Measurements from ENCODE around the gene PRDM2. TPM values are rescaled to one million over a fixed set of nuclear protein-coding genes. Genes with fewer than 3 reads are reported as not detected.

The PRDM2 gene
- 10 to 100 TPM; 16.9 to 45.3 (median 31.3) TPM for total RNA-seq
- 10 to 100 TPM; 12.5 to 29.8 (median 28.2) TPM for polyA plus RNA-seq
- long read RNA-seq, donor 1, partial matches to known transcripts = 0 of 1 reads
- long read RNA-seq, donor 1, other reads (novel, unspliced or antisense) = 0 of 1 reads
- long read RNA-seq, donor 2 = 0 reads
- long read RNA-seq, donor 3 = 0 reads
- long read RNA-seq, donor 4, partial matches to known transcripts = 2 of 8 reads
- long read RNA-seq, donor 4, other reads (novel, unspliced or antisense) = 5 of 8 reads
- long read RNA-seq, donor 5, partial matches to known transcripts = 11 of 18 reads
- long read RNA-seq, donor 5, other reads (novel, unspliced or antisense) = 4 of 18 reads
- long read RNA-seq, donor 6, partial matches to known transcripts = 5 of 9 reads
- long read RNA-seq, donor 6, other reads (novel, unspliced or antisense) = 4 of 9 reads
- long read RNA-seq, donor 7 = 0 reads
- long read RNA-seq, donor 8, partial matches to known transcripts = 0 of 1 reads
- long read RNA-seq, donor 8, other reads (novel, unspliced or antisense) = 0 of 1 reads
- long read RNA-seq, donor 9 = 0 reads
- long read RNA-seq, donor 10, full-length matches to known transcripts = 1 of 1 reads
- long read RNA-seq, donor 10, partial matches to known transcripts = 0 of 1 reads
- long read RNA-seq, donor 10, other reads (novel, unspliced or antisense) = 0 of 1 reads

GRCh38 chr1:13699936-13700520 lies at the start of gene PRDM2:
Gene PRDM2, plus strand, starts transcription at chr1:13700188. Its CDS starts 15,418 bp downstream, at chr1:13715606.
- Histone ChIP-seq H3K4me1 (replicated peaks in 1 of 2) (peaks cover 0 to 9% of the 10 kb centered on the region in 2 donors), H3K36me3 (replicated peaks in 1 of 2) (no peaks in the 10 kb centered on the region), H3K27me3 (peaks cover 3% of the 10 kb centered on the region), H3K27ac (peak within 1 kb of the TSS in 4 of 5 donors; percentile 83 to 98 (median 90)), H3K4me3 (peak within 1 kb of the TSS; percentile 22 to 96 (median 64)), H3K9me3 (replicated peaks in 1 of 3) (no peaks in the 10 kb centered on the region)
- WGBS, 4 donors = 0 to 5% (median 1%) methylated on average over 37 to 87 of the region's 87 CpGs; no CpG with 5 or more reads in 1 of the 4 donors
- intact Hi-C loops (cut with DNase I) = no loop called here
- TF ChIP-seq POLR2A (IDR thresholded peaks at IDR 0.05) = peak; percentile 9 to 55
- TF ChIP-seq, protein P1, sequence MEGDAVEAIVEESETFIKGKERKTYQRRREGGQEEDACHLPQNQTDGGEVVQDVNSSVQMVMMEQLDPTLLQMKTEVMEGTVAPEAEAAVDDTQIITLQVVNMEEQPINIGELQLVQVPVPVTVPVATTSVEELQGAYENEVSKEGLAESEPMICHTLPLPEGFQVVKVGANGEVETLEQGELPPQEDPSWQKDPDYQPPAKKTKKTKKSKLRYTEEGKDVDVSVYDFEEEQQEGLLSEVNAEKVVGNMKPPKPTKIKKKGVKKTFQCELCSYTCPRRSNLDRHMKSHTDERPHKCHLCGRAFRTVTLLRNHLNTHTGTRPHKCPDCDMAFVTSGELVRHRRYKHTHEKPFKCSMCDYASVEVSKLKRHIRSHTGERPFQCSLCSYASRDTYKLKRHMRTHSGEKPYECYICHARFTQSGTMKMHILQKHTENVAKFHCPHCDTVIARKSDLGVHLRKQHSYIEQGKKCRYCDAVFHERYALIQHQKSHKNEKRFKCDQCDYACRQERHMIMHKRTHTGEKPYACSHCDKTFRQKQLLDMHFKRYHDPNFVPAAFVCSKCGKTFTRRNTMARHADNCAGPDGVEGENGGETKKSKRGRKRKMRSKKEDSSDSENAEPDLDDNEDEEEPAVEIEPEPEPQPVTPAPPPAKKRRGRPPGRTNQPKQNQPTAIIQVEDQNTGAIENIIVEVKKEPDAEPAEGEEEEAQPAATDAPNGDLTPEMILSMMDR (IDR thresholded peaks at IDR 0.05) = no peak
- DNase-seq = peak; percentile 21 to 60 (median 46)

DNA sequence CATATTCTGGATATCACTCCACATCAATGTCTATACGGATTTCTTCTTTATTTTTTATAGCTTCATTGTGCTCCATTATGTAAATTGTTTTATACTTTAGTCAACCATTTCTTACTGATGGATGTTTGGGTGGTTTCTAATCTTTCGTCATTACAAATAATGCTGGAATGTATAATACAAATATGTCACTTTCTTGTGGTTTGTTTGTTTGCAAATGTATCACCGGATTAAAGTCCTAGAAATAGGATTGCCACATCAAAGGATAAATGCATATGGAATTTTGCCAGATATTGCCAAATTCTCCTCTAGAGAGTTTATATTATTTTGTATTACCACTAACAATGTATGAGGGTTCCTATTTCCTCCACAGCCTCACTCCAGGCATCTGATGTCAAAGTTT lies 48.7 kb upstream of the PRDM2 start:
- Histone ChIP-seq H3K36me3 (replicated peaks in 1 of 2) (no peaks in the 10 kb centered on the region), H3K9me3 (replicated peaks in 1 of 3) (no peaks in the 10 kb centered on the region), H3K4me1 (replicated peaks in 1 of 2) (no peaks in the 10 kb centered on the region), H3K27me3 (no peaks in the 10 kb centered on the region), H3K27ac (no peak overlapping the region), H3K4me3 (no peak overlapping the region)
- DNase-seq = no peak
- intact Hi-C loops (cut with DNase I) = no loop called here
- 57 to 65% (median 62%) methylated on average over 3 of the region's 3 CpGs for WGBS, 4 donors
- TF ChIP-seq, protein P1 (IDR thresholded peaks at IDR 0.05) = no peak
- TF ChIP-seq POLR2A (IDR thresholded peaks at IDR 0.05) = no peak

DNA sequence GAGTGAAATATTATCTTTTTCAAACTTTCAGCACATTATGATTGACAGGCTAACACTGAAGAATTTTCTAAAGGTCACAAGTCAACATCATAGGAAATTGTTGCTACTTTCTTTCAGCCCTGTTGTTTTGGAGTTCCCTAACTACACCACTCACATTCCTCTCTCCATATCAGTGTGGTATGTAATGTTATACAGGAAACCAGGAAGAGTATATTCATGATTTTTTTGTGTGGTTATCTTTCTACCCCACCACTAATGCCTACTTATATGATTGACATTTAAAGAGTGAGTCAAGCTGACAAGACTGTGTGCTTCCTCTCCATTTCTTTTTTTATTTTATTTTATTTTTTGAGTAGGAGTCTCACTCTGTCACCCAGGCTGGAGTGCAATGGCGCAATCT lies 47.8 kb upstream of the PRDM2 start:
- Histone ChIP-seq H3K9me3 (replicated peaks in 1 of 3) (no peaks in the 10 kb centered on the region), H3K4me1 (replicated peaks in 1 of 2) (no peaks in the 10 kb centered on the region), H3K36me3 (replicated peaks in 1 of 2) (no peaks in the 10 kb centered on the region), H3K27me3 (no peaks in the 10 kb centered on the region), H3K4me3 (no peak overlapping the region), H3K27ac (no peak overlapping the region)
- 92 to 100% (median 93%) methylated on average over 1 of the region's 1 CpG for WGBS, 4 donors
- intact Hi-C loops (cut with DNase I) = no loop called here
- no peak for DNase-seq
- TF ChIP-seq POLR2A (IDR thresholded peaks at IDR 0.05) = no peak
- TF ChIP-seq, protein P1 (IDR thresholded peaks at IDR 0.05) = no peak

GRCh38 chr1:13661539-13661938 lies 38.4 kb upstream of the PRDM2 start:
- H3K4me1 ChIP-seq (replicated peaks in 1 of 2) = no peaks in the 10 kb centered on the region
- no peaks in the 10 kb centered on the region for H3K36me3 ChIP-seq (replicated peaks in 1 of 2)
- no peak for DNase-seq
- H3K9me3 ChIP-seq (replicated peaks in 1 of 3) = no peaks in the 10 kb centered on the region
- no peak overlapping the region for H3K4me3 ChIP-seq
- TF ChIP-seq, protein P1 (IDR thresholded peaks at IDR 0.05) = no peak
- TF ChIP-seq POLR2A (IDR thresholded peaks at IDR 0.05) = no peak
- 74 to 83% (median 79%) methylated on average over 5 of the region's 5 CpGs for WGBS, 4 donors
- intact Hi-C loops (cut with DNase I) = loop anchor here in 1 of 2 donors (5.0 to 10.0 kb wide), 2 partner anchors 63 to 151 kb away; no protein-coding TSS in a partner anchor
- H3K27ac ChIP-seq = no peak overlapping the region
- no peaks in the 10 kb centered on the region for H3K27me3 ChIP-seq
